Prostate gland (tissue), 2 donors: Measurements from ENCODE around the gene C1QTNF9.

Experiments used
- POLR2AphosphoS5 ChIP-seq: sonication (generic); formaldehyde crosslinking; IDR thresholded peaks from one replicate; pipeline ENCODE4 v1.6.1; 2017; ENCODE audit warnings: antibody characterized with exemption
- TF ChIP-seq, protein P1 (sequence below), 4 experiments: fragments of 200-600 bp in 2 of 4; fragments of 450-650 bp in 2 of 4; sonication (generic) in 2 of 4; IDR thresholded peaks; 1 replicate in 3 of 4; 2 replicates in 1 of 4; pipeline ENCODE4 v1.5.1; 2016 to 2019; ENCODE audit warnings: antibody characterized with exemption in 4 of 4, mild to moderate bottlenecking in 2 of 4, moderate library complexity in 2 of 4

DNA sequence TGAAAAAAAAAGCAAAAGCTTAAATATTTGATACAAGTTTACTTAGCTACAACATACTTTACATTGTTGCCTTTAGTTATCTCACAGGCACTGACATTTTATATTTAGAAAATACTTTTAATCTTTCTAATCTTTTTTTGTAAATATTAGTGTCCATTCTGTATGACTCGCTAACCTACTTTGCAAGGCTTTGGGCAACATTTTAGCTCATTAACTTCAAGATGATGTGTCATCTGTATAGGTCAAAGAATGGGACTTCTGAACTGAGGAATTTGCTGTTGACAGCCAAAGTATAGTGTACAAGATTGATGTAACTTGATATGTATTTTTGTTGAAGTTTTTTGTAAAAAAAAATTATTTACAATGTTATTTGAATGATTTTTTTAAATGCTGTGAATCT lies 2.7 kb upstream of the C1QTNF9 start:
- TF ChIP-seq, protein P1, sequence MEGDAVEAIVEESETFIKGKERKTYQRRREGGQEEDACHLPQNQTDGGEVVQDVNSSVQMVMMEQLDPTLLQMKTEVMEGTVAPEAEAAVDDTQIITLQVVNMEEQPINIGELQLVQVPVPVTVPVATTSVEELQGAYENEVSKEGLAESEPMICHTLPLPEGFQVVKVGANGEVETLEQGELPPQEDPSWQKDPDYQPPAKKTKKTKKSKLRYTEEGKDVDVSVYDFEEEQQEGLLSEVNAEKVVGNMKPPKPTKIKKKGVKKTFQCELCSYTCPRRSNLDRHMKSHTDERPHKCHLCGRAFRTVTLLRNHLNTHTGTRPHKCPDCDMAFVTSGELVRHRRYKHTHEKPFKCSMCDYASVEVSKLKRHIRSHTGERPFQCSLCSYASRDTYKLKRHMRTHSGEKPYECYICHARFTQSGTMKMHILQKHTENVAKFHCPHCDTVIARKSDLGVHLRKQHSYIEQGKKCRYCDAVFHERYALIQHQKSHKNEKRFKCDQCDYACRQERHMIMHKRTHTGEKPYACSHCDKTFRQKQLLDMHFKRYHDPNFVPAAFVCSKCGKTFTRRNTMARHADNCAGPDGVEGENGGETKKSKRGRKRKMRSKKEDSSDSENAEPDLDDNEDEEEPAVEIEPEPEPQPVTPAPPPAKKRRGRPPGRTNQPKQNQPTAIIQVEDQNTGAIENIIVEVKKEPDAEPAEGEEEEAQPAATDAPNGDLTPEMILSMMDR (IDR thresholded peaks at IDR 0.05), result no peak
- no peak for TF ChIP-seq POLR2AphosphoS5
